SH-SY5Y (cell line): Measurements from ENCODE around the gene P3H4.

ENCODE experiments used
- GATA2 ChIP-seq: IDR thresholded peaks from 2 replicates; pipeline ENCODE4 v1.6.1; 2011; ENCODE audit warnings: mild to moderate bottlenecking, low read depth, low read length
- GATA3 ChIP-seq: IDR thresholded peaks from 2 replicates; pipeline ENCODE4 v1.6.1; 2011; ENCODE audit warnings: low read depth, mild to moderate bottlenecking, low read length, moderate library complexity

DNA sequence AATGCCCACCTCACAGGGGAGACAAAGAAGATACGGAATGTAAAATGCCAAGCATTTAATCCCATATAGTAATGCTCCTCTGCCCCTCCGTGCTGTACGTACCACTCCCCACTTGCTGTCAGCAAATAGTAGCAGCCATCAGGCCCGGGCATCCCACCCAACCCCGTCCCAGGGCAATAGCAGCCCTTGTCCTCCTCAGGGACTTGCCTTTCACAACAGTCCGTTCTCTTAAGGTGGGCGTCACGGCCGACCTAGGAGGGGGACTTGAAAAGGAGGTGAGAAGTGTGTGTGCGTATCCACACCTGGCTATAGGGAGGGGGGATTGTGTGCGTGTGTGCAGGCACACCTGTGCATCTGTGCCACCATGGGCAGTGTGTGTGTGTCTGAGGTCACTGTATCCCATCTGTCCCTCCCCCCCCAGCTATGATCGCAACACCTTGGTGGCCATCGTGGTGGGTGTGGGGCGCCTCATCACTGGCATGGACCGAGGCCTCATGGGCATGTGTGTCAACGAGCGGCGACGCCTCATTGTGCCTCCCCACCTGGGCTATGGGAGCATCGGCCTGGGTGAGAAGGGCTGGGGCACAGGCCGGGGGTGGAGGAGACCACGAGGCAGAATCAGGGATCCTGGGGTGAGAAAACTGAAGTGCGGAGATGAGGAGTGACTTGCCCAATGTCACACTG, 5.0 kb upstream of the P3H4 start:
- TF ChIP-seq GATA3 (no peak), GATA2 (no peak)
